Activated naive CD8-positive, alpha-beta T cell treated with anti-CD3 and anti-CD28 coated beads, Interleukin-2, amount 50 U/mL, for 16 hours (primary cell): ENCODE measurements around the gene COBLL1.
"Not testable (repeated sequence)": the region's sequence is repeated elsewhere in the genome, so short reads cannot be mapped to it uniquely, and the experiment has no call there.

Experiments
- DNase-seq: peaks from one replicate; pipeline ENCODE4 v3.0.0-alpha.2; 2020; ENCODE audit warnings: low read depth, low spot score

Gene COBLL1

DNA sequence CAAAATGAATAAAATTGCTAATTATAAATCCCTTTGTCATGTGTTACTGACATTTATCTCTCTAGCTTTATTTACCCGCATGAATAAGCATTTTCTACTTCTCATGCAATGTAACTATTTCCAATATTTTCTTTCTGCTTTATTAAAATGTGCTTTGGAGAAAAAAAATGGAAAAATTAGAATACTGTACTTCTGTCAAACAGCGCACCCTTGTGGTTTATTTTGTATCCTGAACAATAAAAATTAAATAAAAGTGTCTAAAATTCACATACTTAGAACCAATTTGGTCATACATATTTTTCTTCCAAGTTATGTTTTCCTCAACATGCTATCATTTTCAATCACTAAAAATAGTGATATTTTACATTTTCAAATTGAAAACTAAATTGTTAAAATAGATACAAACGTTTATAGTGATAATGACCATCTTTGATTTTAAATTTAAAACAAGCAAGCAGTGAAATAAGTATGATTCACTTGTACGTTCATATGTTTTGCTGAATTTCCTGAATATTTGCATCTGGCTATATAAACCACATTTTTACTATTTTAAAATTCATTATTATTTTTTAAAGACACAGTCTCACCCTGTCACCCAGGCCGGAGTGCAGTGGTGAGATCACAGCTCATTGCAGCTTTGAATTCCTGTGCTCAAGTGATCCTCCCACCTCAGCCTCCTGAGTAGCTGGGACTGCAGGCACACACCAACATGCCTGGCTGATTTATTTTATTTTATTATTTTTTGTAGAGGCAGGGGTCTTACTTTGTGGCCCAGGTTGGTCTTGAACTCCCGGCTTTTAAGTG lies 124.4 kb downstream of the COBLL1 start:
- no peak for DNase-seq

DNA sequence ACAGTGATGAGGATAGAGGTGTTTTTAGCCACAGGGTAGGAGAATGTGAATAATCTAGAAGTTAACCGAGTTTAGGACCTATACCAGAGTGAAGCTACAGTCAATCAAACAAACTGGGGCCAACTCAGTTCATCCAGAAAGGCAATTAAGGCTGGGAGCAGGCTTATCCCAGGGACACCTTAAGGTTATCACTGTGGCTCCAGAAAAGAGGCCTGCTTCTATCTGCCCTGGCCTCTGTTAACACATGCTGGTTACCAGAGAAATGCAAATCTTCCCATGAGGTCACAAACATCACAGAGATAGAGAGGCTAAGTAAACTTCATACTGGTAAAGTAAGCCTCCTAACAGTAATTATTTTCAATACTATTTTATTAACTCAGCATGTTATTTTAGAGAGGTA lies 127.2 kb downstream of the COBLL1 start:
- no peak for DNase-seq

DNA sequence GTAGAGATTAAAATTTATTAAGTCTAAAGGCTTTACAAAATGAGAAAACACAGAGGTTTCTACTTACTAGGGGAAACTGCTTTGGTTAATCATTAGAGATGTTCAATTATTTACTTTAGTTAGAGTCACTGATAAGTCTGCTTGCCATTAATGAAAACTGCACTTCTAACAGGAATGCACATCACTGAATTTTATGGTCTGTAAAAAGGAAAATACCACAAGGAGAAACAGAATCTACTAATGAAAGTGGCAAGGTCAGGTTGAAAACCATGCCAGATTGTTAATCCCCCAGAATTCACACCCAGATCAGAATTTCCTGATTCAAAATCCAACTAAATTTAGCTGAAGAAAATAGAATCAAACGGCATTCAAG lies 129.9 kb downstream of the COBLL1 start:
- DNase-seq: no peak

DNA sequence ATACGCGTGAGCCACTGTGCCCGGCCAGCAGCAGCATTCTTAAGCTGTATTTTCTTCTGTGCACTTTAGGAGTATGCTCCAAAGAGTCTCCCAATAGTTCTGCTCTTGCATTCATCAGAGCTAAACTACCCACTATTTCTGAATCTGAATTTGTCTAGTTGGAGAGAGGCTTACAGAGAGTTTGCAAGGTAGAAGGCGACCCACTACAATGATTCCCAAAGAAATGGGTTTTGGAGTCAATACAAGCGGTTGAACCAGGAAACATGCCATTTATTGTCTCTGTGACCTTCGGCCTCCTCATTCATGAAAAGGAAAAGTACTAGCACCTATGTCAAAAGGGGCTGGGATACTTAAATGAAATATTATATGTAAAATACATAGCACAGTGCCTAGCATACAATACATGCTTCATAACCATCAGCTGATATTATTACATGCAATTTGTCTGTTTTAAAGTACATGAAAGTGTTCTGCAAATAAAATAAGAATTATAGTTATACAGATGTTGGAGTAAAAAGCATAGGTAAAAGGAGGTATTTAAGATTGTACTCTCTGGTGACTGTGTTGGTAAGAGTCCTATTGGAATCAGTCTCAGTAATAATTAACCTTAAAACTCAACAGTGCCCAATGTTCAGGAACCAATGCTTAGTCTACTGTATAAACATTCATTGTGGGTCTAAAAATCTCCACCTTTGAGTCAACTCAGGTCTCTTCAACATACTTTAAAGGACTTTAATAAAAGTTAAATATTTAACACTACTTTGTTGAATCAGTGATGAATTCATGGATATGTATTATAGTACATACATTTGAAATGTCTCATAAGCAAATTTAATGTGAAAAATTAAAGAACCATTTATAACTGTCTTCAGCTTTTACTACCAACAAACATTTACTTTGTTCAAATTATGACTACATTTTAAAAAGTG lies 130.5 kb downstream of the COBLL1 start:
- DNase-seq: no peak

DNA sequence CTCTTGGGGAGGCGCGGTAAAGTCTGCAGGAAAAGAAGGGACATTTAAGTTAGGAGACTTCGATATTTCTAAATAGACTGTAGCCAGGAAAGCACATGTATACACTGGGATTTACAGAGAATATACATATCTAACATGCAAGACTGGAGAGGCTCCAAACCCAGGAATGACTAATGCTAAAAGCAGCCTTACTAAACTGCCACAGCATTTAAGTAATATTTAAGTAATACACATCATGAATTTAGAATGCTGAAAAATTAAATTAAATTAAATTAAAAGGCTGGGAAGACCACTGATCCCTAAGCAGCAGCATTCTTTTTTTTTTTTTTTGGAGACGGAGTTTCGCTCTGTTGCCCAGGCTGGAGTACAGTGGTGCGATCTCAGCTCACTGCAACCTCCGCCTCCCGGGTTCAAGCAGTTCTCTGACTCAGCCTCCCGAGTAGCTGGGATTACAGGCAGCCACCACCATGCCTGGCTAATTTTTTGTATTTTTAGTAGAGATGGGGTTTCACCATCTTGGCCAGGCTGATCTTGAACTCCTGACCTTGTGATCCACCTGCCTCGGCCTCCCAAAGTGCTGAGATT lies 131.3 kb downstream of the COBLL1 start:
- not testable (repeated sequence) for DNase-seq

DNA sequence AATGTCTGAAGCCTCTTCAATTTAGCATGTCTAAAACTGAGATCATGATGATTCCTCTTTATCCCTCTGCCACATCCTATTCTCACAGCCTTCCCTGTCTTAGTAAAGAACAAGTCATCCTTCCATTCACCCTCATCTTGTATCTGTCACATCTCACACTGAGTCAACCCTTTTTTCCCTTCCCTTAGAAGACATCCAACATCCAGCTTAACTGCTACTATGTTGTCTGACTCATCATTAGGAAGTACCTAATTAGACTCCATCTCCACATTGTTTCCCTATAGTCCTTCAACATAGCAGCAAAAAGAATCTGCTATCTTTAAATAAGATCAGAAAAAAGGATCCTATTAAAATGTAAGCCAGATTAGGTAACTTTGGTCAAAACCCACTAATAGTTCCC lies 135.1 kb downstream of the COBLL1 start:
- no peak for DNase-seq

DNA sequence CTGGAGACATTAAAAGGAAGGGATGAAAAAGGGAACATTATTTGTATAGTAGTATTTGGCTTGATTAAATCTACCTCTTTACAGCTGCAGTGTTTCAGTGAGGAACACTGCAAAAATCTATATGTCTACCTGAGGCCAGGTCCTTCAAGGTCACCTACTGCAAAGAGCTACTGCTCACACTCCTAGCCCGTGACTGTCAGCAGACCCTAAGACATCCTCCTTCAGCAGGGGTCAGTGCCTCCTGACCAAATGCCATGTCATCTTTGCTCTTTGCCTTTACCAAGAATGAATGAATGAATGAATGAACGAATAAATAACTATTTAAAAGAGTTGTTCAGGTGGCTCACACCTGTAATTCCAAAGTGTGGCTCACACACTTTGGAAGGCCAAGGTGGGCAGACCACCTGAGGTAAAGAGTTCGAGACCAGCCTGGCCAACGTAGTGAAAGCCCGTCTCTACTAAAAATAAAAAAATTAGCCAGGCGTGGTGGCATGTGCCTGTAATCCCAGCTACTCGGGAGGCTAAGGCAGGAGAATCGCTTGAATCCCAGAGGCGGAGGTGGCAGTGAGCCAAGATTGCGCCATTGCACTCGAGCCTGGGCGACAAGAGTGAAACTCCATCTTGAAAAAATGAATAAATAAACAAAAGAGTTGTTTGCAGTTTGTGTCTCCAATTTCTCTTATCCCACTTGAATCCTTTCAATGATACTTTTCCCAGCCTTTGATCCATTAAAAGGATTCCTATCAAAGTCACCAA lies 136.0 kb downstream of the COBLL1 start:
- no peak for DNase-seq

DNA sequence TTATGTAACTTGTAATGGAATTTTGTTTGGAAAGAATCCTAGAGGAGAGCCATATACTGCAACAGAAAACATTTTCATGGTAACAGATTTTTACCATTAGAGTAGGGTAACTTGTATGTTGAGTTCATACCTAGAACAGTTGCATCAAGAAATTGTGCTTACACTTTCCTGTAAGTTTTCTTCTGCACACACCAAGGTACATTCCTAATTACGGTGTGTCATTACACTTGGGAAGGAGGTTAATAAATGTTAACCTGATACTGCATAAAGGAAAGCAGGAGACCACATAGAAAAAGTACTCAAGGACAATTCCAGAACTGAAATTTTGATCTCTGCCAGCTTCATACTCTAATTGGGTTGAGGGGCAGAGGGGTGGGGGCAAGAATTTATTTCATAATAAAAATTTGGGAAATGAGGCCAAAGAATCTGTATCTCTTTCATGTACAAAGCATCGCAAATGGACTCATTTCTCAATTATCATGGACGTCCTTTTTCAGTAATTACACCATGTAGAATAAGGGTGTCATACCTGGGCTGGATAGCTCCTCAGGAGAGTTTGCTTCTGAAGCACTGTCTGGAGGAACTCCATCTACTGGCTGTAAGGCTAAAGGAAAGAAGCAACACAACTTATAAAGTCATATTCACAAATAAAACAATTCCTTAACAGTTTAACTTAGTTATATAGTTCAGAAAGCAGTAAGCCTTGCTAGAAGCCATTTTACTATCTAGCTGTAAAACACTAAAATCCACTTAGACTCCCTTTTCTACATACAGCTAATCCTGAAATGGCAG lies 137.5 kb downstream of the COBLL1 start:
- DNase-seq: no peak

DNA sequence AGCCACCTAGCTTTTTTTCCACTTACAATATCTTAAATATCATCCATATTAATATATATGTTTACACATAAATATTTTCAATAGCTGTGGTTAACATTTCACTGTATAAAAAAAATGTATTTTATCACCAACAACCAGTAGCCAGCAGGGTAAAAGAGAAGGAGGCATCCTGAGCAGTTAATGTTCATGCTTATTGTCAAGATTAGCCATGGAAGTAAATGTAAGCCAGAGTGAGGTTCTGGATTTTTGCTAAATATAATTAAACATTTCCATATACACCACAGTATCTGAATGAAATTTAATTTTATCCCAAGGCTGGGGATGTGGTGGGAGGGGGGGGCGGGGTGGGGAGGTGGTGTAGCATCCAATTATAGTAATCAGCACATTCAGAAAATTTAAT lies 140.1 kb downstream of the COBLL1 start:
- no peak for DNase-seq

DNA sequence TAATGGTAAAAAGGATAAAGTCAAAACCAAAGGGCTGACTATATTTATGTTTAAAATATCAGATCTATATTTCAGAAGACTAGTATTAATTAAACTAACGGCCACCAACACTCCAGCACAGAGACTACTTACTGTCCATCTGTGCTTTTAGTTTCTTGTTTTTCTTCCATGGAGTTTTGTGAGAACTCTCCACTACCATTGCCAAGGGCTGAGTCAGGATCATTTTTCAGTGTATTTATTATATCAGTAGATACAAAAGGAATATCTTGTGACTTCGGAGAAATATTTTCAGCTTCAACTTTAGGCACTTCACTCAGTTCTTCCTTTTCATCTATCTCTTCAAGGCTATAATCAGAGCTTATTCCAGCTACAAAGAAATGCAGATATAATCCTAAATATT lies 141.2 kb downstream of the COBLL1 start:
- DNase-seq: no peak

DNA sequence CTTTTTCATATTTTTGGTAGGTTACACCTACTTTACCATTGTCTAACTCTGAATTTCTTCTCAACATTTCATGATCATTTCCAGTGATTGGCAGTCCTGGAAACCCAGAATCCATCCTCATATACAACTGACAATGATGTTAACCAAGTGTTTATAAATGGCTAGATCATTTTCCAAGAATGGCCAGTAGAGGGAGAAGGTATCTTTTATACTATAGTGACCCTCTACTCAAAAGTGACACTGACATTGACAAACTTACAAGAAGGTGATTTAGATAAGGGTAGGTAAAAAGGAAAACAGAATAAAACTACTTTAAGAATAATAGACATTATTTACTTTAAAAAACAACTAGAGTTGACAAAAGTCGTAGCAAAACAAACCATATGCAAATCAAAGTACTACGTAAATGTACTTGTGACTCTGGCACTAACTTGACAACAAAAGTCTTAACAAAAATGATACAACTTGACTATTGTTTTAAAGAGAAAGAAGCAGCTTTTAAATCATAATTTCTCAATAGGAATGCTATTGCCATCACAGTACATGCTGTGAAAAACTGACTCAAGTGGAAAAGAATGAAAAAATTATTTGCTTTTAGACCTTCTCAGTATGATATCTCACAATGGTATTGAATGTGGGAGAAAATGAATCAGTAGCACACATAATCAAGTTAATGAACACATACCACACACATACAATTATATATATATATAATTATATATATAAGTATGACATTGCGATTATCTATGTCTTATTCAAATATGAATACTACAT lies 143.7 kb downstream of the COBLL1 start:
- no peak for DNase-seq

DNA sequence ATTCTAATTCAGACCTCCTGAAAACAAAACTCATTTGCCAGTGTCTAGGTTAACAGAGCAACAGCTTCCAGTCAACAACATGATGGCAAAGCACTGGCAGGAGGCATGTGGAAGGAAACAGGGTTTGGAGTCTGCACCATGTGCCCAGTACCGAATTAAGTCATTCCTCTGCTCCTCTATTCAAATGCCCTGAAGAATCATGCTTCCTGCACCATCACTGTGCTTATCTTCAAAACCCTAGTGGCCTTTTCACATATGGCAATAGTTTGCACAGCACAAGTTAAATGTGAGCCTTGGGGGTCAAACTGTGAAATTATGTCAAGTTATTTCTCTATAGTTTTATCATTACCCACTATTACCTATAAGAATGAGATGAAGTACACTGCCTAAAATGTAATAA lies 145.0 kb downstream of the COBLL1 start:
- DNase-seq: no peak

DNA sequence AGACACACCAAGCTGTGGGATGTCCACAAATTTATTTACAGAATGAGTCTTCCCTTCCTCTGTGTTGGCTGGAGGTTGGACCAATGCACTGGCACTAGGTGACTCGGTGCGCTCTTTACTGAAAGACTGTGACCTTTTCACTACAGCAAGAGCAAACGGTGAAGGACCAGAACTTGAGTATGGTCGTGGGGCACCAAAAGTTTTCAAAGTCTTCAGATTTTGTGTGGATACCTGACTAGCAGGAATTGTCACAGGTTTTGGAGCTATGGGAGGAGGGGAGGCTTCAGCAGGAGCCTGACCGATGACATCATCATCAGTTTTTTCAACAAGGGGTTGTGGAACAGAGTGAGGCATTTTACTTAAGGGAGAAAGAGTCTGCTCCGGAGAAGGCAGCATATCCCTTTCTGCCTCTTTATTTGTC lies 147.3 kb downstream of the COBLL1 start:
- DNase-seq: no peak

DNA sequence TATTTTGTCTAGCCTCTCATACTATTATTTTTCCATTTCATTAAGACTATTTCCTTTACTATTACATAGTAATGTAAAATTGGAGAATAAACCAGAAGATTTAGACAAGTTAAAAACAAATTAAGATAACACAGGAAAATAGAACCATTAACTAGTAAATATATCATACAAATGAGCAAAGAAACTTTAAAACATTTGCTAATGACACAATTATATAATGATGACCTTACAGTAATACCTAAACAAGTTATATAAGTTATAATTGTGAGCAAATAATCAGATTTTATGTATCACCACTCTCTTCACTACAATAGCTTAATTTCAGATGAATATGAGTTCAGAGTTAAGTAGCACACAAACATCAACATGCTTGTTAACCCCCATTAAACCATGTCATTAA lies 147.8 kb downstream of the COBLL1 start:
- DNase-seq: no peak

DNA sequence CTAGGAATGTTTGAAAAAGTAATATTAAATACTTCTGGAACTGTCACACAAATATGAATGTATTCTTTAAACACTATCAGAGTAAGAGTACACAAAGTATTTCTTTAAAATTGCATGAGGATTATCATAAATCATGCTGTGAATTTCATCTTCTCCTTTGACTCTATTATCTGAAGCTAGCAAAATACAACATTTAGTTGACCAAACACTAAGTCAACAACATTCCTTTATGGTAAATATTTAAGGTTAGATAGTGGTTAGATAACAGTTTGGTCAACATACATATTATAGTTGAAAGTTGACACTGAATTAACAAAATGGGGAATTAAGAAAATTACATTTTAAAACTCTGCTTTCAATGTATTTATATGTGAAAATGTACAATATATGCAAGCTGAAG lies 148.2 kb downstream of the COBLL1 start:
- DNase-seq: no peak

DNA sequence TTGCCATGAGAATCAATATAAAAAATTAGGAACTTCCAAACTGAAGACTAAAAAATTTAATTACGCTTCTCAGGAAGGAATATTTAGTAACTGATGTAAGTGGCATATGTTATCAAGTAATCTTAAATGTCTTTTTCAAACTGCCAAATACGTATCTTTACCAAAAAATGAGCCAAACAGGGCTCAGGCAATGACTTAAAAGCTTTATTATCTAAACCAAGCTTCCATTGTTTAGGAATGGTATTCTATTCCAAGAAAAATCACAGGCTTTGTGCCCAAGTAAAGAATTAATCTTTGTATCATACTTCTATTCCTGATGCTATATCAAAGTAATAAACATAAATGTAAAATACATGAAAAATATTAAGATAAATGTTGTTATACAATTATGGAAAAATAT lies 148.7 kb downstream of the COBLL1 start:
- no peak for DNase-seq

DNA sequence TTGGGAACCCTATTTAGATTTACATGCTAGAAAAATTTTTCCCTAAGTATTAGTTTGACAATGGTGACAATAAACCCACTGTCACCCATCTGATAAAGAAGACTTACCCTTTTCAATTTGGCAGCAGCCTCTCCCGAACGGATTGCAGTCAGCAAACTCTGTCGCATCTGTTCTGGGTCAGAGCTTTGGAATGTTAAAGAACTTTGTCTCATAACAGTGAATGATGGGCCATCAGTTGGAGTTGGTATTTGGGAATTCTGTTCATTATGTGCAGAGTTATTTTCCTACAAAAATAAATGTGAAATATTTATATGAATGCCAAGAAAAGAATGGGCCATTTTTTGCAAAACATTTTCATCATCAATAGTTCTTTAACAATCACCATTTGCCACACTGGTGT lies 149.5 kb downstream of the COBLL1 start:
- no peak for DNase-seq

DNA sequence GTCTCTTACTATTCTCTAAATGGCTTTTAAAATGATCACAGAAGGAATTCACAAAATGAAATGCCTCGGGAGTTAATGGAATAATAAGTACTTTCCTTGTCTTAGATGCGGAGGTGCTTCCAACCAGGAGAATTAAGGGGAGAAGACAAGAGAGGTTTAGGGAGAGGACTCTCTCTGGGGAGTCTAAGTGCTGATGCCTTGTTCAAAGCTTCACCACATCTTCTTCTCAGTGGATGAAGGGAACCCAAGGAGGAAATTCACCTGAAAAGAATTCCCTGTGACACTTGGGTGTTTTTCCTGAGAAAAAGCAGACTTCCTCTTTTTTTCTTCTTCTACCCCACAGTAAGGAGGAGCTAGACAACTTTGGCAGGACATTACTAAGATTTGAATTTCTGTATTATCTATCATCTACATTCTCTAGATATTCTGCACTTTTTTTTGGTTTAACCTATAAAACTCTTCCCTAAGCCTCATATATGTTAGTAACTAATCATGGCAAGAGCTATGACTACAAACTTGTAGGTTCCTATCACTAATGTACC lies 150.2 kb downstream of the COBLL1 start:
- no peak for DNase-seq

DNA sequence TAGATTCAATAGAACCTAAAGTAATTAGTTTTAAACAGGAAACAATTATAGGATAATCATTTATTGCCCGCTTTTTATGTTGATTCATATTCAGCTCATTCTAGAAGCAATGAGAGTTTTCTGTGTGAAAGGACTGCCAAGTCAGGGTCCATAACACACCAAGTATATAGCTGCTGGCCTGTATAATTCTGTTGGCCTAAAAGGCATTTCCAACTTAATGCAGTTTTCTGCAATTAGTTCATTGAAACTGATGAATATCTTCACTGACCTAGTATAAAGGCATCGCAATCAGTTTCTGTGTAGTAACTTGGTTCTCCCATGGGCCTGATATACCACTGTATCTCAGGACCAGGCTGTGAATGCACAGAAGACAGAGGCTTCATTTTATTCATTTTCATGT lies 151.3 kb downstream of the COBLL1 start:
- no peak for DNase-seq

DNA sequence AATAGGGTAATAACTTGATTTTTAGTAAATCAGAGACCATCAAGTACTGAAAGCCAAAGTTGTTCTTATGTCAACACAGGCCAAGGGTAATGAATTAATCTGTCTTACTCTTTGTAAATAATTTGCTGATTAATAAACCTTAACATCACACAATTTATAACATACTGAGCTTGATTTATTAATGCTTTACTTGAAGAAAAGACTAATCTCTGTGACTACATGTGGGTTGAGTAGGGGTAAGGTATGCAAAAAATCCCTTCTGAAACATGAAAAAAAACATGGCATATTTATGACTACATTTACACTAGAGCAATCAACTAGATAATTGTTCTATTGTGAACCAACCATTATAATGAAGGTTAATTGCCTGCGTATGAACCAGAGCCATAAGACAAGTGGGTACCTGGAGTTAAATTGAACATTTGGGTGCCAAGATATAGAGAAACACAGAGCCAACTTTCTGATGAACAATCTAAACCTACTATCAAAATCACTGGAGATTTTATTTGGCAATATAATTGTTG lies 152.7 kb downstream of the COBLL1 start:
- no peak for DNase-seq
